ACHN (cell line): ENCODE results near the gene PTPN14.

Experiments
- DNase-seq: peaks from one replicate; pipeline ENCODE4 v3.0.0-alpha.2; 2015
- in situ Hi-C: cut with HindIII; loops from 2 replicates; pipeline ENCODE4 v1.10.0; 2017; ENCODE audit warnings: low sequenced_read_pairs, low pct_ligation_motif_present, low pct_unique_long_range_greater_than_20kb

PTPN14 gene

GRCh38 chr1:214342525-214342924 is 208.9 kb downstream of the PTPN14 start:
- no peak for DNase-seq
- in situ Hi-C loops, result loop anchor here (25.0 kb wide), 1 partner anchor 245 kb away; no protein-coding TSS in a partner anchor

- in situ Hi-C loops, result loop anchor here (25.0 kb wide), 1 partner anchor 245 kb away; no protein-coding TSS in a partner anchor
- DNase-seq, result no peak
Observed at GRCh38 chr1:214341932-214342331, 209.5 kb downstream of the PTPN14 start.

GRCh38 chr1:214341459-214341858 is 209.9 kb downstream of the PTPN14 start:
- no peak for DNase-seq
- in situ Hi-C loops, result loop anchor here (25.0 kb wide), 1 partner anchor 246 kb away; no protein-coding TSS in a partner anchor

- in situ Hi-C loops, result loop anchor here (25.0 kb wide), 1 partner anchor 249 kb away; no protein-coding TSS in a partner anchor
- DNase-seq, result no peak
Observed at GRCh38 chr1:214338212-214338611, 213.2 kb downstream of the PTPN14 start.

GRCh38 chr1:214337511-214337910 is 213.9 kb downstream of the PTPN14 start:
- in situ Hi-C loops, result loop anchor here (25.0 kb wide), 1 partner anchor 250 kb away; no protein-coding TSS in a partner anchor
- DNase-seq, result no peak

GRCh38 chr1:214337015-214337414 is 214.4 kb downstream of the PTPN14 start:
- in situ Hi-C loops, result loop anchor here (25.0 kb wide), 1 partner anchor 250 kb away; no protein-coding TSS in a partner anchor
- DNase-seq, result no peak

- in situ Hi-C loops, result loop anchor here (25.0 kb wide), 1 partner anchor 252 kb away; no protein-coding TSS in a partner anchor
- DNase-seq, result no peak
Observed at GRCh38 chr1:214335567-214335966, 215.8 kb downstream of the PTPN14 start.

- DNase-seq, result peak; percentile 58
- in situ Hi-C loops, result loop anchor here (25.0 kb wide), 1 partner anchor 254 kb away; no protein-coding TSS in a partner anchor
Observed at GRCh38 chr1:214332946-214333798, 218.2 kb downstream of the PTPN14 start.

GRCh38 chr1:214331827-214332423 is 219.5 kb downstream of the PTPN14 start:
- peak; percentile 68 for DNase-seq
- in situ Hi-C loops, result loop anchor here (25.0 kb wide), 1 partner anchor 255 kb away; no protein-coding TSS in a partner anchor

GRCh38 chr1:214331180-214331579 is 220.2 kb downstream of the PTPN14 start:
- DNase-seq, result no peak
- in situ Hi-C loops, result loop anchor here (25.0 kb wide), 1 partner anchor 256 kb away; no protein-coding TSS in a partner anchor

GRCh38 chr1:214330715-214331114 is 220.7 kb downstream of the PTPN14 start:
- in situ Hi-C loops, result loop anchor here (25.0 kb wide), 1 partner anchor 257 kb away; no protein-coding TSS in a partner anchor

GRCh38 chr1:214330222-214330621 is 221.2 kb downstream of the PTPN14 start:
- in situ Hi-C loops, result loop anchor here (25.0 kb wide), 1 partner anchor 257 kb away; no protein-coding TSS in a partner anchor
- no peak for DNase-seq

More at GRCh38 chr1:214330715-214331114, 220.7 kb downstream of the PTPN14 start:
- no peak for DNase-seq

GRCh38 chr1:214329470-214330220 is 221.8 kb downstream of the PTPN14 start:
- in situ Hi-C loops, result loop anchor here (25.0 kb wide), 1 partner anchor 258 kb away; no protein-coding TSS in a partner anchor
- DNase-seq, result no peak

- peak; percentile 82 for DNase-seq
- in situ Hi-C loops, result loop anchor here (25.0 kb wide), 1 partner anchor 258 kb away; no protein-coding TSS in a partner anchor
Observed at GRCh38 chr1:214328770-214329469, 222.5 kb downstream of the PTPN14 start.

- DNase-seq, result no peak
- in situ Hi-C loops, result loop anchor here (25.0 kb wide), 1 partner anchor 260 kb away; no protein-coding TSS in a partner anchor
Observed at GRCh38 chr1:214327514-214327913, 223.9 kb downstream of the PTPN14 start.

- DNase-seq, result no peak
- in situ Hi-C loops, result loop anchor here (25.0 kb wide), 1 partner anchor 261 kb away; no protein-coding TSS in a partner anchor
Observed at GRCh38 chr1:214326406-214326805, 225.0 kb downstream of the PTPN14 start.
